ENCODE results near the gene SIAH1. TPM values are rescaled to one million over a fixed set of nuclear protein-coding genes. Genes with fewer than 3 reads are reported as not detected.

The SIAH1 gene
- polyA plus RNA-seq, 2 of the 4 experiments (the other 2 are of a cell fraction), result 13.3 to 28.5 TPM

DNA sequence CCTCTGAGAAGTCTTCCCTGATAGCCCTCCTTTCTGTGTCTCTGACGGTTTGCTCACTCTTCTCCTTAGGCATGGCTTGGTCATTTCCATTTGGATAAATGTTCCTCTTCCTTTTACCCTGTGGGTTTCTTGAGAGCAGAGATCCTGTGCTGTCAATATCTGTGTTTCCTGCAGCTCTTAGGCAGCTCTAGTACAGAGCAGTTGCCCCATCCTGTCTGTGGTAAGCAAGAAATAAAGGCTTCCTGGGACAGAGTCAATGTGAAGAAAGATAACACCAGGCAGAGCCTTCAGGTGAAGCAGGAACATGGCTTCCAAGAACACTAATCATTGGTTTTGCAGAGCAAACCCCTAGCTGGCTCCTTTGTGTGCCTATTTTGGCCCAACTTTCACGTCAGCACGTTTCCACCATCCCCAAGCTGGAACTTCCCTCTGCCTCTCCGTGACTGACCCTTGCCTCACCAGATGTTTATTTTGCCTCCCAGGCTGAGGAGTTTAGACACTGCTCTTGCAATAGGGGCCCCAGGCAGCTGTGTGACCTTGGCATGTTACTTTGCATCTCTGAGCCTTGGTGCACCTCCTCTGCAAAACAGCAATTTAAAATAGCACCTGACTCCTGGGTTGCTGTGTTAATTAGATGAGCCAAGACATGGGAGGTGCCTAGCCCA is 49.6 kb upstream of the SIAH1 start (continued):
- TF ChIP-seq PHF8 (IDR thresholded peaks at IDR 0.05; ENCODE audit: borderline replicate concordance, low read depth), result no peak

DNA sequence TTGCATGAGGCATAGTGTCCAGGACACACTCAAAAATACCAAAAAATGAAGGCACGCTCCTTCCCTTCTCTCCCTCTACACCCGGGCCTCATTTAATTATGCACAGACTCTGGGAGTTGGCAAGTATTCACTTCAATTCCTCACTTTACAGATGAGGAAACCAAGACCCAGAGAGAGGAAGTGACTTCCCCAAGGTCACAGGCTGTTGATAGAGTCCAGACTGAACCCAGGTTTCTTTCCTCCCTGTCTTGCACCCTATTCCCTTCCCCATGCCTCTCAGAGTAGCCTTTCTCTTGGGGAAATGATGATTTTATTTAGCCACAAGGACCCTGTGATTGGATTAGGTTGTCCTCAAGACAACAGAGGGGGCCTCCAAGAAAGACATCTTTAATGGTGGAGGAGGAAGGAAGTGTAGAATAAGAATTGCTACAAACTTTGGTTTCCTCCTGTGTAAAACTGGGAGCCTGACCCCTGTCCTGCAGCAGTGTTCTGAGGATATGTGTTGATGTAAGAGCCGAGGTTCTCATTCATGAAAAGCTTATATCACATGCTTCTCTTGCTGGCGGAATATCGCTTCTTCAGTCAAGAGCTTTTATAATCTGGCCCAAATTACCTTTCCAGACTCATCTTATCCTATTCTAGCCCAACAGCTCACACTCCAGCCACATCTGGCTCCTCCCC is 48.8 kb upstream of the SIAH1 start:
- POLR2A ChIA-PET, result no interaction called here
- FAIRE-seq (no peak), DNase-seq (ENCODE audit: low read depth in 1 of 2, low spot score in 1 of 2) (no peak), ATAC-seq (no peak)
- 94% methylated on average over 5 of the region's 5 CpGs for WGBS (ENCODE audit: missing lambda C conversion rate)
- no peak for TF ChIP-seq EHF (CRISPR knock-in tag; IDR thresholded peaks at IDR 0.05)
- TF ChIP-seq SREBF2 (IDR thresholded peaks at IDR 0.05), result no peak
- TF ChIP-seq, protein P1, sequence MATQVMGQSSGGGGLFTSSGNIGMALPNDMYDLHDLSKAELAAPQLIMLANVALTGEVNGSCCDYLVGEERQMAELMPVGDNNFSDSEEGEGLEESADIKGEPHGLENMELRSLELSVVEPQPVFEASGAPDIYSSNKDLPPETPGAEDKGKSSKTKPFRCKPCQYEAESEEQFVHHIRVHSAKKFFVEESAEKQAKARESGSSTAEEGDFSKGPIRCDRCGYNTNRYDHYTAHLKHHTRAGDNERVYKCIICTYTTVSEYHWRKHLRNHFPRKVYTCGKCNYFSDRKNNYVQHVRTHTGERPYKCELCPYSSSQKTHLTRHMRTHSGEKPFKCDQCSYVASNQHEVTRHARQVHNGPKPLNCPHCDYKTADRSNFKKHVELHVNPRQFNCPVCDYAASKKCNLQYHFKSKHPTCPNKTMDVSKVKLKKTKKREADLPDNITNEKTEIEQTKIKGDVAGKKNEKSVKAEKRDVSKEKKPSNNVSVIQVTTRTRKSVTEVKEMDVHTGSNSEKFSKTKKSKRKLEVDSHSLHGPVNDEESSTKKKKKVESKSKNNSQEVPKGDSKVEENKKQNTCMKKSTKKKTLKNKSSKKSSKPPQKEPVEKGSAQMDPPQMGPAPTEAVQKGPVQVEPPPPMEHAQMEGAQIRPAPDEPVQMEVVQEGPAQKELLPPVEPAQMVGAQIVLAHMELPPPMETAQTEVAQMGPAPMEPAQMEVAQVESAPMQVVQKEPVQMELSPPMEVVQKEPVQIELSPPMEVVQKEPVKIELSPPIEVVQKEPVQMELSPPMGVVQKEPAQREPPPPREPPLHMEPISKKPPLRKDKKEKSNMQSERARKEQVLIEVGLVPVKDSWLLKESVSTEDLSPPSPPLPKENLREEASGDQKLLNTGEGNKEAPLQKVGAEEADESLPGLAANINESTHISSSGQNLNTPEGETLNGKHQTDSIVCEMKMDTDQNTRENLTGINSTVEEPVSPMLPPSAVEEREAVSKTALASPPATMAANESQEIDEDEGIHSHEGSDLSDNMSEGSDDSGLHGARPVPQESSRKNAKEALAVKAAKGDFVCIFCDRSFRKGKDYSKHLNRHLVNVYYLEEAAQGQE (IDR thresholded peaks at IDR 0.05), result no peak
- no peak for TF ChIP-seq FOSL2 (IDR thresholded peaks at IDR 0.05)
- no peak for TF ChIP-seq FOSL2 (CRISPR knock-in tag; IDR thresholded peaks at IDR 0.05)
- TF ChIP-seq RAD21 (conservative IDR thresholded peaks at IDR 0.05 in 1 of 2, IDR thresholded peaks at IDR 0.05 in 1 of 2), result no peak
- no peak for TF ChIP-seq POLR2A (IDR thresholded peaks at IDR 0.05; ENCODE audit: low read length)
- TF ChIP-seq HOXA7 (CRISPR knock-in tag; IDR thresholded peaks at IDR 0.05), result no peak
- TF ChIP-seq CBX8 (IDR thresholded peaks at IDR 0.05), result no peak
- Histone ChIP-seq H3K9me3 (no peaks in the 10 kb centered on the region), H3K4me2 (peak overlapping the region; percentile 63), H3K27ac (peak overlapping the region; percentile 48 to 65), H3K4me1 (peaks cover 25% of the 10 kb centered on the region), H3K4me3 (no peak overlapping the region)
- CTCF ChIA-PET, result no interaction called here

DNA sequence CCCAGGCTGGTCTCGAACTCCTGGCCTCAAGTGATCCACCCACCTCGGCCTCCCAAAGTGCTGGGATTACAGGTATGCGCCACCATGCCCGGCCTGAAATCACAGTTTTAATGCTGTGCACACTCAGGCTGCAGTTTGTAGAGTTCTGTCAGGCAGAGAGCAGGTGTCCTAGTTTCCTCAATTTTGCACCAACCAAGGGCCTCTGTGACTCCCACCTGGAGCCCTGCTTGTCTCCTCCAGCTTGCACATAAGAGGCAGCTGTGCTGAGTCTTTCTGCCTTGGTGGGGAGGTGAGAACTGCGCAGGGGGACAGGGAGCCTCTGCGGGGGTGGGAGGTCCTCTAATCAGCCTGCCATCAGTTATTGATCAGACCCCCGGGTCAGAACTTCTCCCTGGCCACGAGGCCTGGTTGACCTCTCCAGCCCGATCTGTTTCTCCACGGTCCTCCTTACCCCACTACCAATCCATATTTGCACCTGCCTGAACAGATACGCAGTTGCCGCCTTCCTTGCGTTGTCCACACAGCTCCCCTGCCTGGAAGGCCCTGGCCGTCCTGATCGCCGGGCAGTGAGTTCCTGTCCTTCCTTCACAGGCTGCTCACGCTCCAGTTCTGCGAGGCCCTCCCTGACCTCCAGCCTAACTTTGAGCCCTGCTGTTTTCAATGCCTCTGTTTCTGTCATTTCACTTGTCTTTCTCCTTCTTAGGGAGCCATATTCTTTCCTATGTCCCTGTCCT is 48.1 kb upstream of the SIAH1 start:
- Histone ChIP-seq H3K4me3 (no peak overlapping the region), H3K27ac (peak overlapping the region in 1 of 2 experiments; percentile 65; a peak in 3 of 6 replicates), H3K4me2 (no peak overlapping the region), H3K4me1 (peaks cover 25% of the 10 kb centered on the region), H3K9me3 (no peaks in the 10 kb centered on the region)
- DNase-seq (ENCODE audit: low read depth in 1 of 2, low spot score in 1 of 2), result no peak
- CTCF ChIA-PET, result no interaction called here
- TF ChIP-seq MYC (IDR thresholded peaks at IDR 0.05; ENCODE audit: borderline replicate concordance, low read length), result no peak
- no peak for TF ChIP-seq JUNB (IDR thresholded peaks at IDR 0.05)
- TF ChIP-seq TP53 (CRISPR knock-in tag; IDR thresholded peaks at IDR 0.05), result no peak
- TF ChIP-seq NR3C1 (IDR thresholded peaks at IDR 0.05), result no peak
- TF ChIP-seq RCOR1 (IDR thresholded peaks at IDR 0.05; ENCODE audit: low read depth, low read length), result no peak
- no peak for TF ChIP-seq RFX5 (IDR thresholded peaks at IDR 0.05)
- no peak for TF ChIP-seq BHLHE40 (IDR thresholded peaks at IDR 0.05; ENCODE audit: low read depth, low read length)
- TF ChIP-seq EP300 (IDR thresholded peaks at IDR 0.05), result no peak
- TF ChIP-seq HDAC2 (IDR thresholded peaks at IDR 0.05), result no peak
- TF ChIP-seq, protein P2, sequence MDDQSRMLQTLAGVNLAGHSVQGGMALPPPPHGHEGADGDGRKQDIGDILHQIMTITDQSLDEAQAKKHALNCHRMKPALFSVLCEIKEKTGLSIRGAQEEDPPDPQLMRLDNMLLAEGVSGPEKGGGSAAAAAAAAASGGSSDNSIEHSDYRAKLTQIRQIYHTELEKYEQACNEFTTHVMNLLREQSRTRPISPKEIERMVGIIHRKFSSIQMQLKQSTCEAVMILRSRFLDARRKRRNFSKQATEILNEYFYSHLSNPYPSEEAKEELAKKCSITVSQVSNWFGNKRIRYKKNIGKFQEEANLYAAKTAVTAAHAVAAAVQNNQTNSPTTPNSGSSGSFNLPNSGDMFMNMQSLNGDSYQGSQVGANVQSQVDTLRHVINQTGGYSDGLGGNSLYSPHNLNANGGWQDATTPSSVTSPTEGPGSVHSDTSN (IDR thresholded peaks at IDR 0.05), result no peak
- TF ChIP-seq, protein P1 (IDR thresholded peaks at IDR 0.05), result no peak
- TF ChIP-seq, protein P3, sequence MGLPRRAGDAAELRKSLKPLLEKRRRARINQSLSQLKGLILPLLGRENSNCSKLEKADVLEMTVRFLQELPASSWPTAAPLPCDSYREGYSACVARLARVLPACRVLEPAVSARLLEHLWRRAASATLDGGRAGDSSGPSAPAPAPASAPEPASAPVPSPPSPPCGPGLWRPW (IDR thresholded peaks at IDR 0.05), result no peak
- TF ChIP-seq, protein P4, sequence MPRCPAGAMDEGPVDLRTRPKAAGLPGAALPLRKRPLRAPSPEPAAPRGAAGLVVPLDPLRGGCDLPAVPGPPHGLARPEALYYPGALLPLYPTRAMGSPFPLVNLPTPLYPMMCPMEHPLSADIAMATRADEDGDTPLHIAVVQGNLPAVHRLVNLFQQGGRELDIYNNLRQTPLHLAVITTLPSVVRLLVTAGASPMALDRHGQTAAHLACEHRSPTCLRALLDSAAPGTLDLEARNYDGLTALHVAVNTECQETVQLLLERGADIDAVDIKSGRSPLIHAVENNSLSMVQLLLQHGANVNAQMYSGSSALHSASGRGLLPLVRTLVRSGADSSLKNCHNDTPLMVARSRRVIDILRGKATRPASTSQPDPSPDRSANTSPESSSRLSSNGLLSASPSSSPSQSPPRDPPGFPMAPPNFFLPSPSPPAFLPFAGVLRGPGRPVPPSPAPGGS (IDR thresholded peaks at IDR 0.05), result no peak
- no peak for TF ChIP-seq EHF (CRISPR knock-in tag; IDR thresholded peaks at IDR 0.05)
- no peak for FAIRE-seq
- ATAC-seq, result no peak
- 92% methylated on average over 18 of the region's 18 CpGs for WGBS (ENCODE audit: missing lambda C conversion rate)
- POLR2A ChIA-PET, result no interaction called here

Measured in A549 (cell line).